ENCODE data around the gene AKR1E2. TPM values are rescaled to one million over a fixed set of nuclear protein-coding genes. Genes with fewer than 3 reads are reported as not detected.

Gene AKR1E2
- total and polyA plus RNA-seq, 10 of the 15 experiments (the other 5 are each of a cell fraction or from before 2014, with no cell fraction given): not detected

- ChIA-PET SMC1A (ENCODE audit: uncharacterized antibody, unreplicated experiment) (interaction anchor here (2.6 to 3.3 kb wide), 2 partner anchors 33 to 586 kb away, joined by 12 to 28 read pairs; no protein-coding TSS in a partner anchor), CTCF (interaction anchor here (0.7 to 5.6 kb wide), 8 partner anchors 10 to 586 kb away, joined by 3 to 56 read pairs (median 6); no protein-coding TSS in a partner anchor), RAD21 (ENCODE audit: unreplicated experiment) (interaction anchor here (3.8 kb wide), 1 partner anchor 587 kb away, joined by 18 read pairs; no protein-coding TSS in a partner anchor), POLR2A (interaction anchor here (0.5 kb wide), 1 partner anchor 580 kb away, joined by 3 read pairs; no protein-coding TSS in a partner anchor)
- FAIRE-seq (no peak), ATAC-seq (no peak), DNase-seq (ENCODE audit: low read depth, low spot score) (no peak)
- Histone ChIP-seq H3K9me3 (replicated peaks; ENCODE audit: control insufficient read depth, insufficient read depth, low read length) (no peaks in the 10 kb centered on the region), H3K9ac (ENCODE audit: control insufficient read depth, insufficient read depth, low read length) (no peak overlapping the region), H3K4me2 (ENCODE audit: control insufficient read depth, insufficient read depth) (no peak overlapping the region), H3K79me2 (ENCODE audit: control insufficient read depth, insufficient read depth, low read length) (no peaks in the 10 kb centered on the region), H3K4me3 (no peak overlapping the region), H3K36me3 (ENCODE audit: control insufficient read depth in 2 of 2, insufficient read depth in 2 of 2, low read length in 1 of 2) (no peaks in the 10 kb centered on the region), H4K20me1 (ENCODE audit: control insufficient read depth, insufficient read depth) (no peaks in the 10 kb centered on the region), H3K4me1 (ENCODE audit: control insufficient read depth, insufficient read depth, low read length) (no peaks in the 10 kb centered on the region; the same call in 1 of the 2 replicates), H3K27ac (ENCODE audit: control insufficient read depth, insufficient read depth) (no peak overlapping the region), H3K27me3 (replicated peaks in 1 of 2; ENCODE audit: control insufficient read depth in 2 of 2, insufficient read depth in 2 of 2, low read length in 1 of 2) (no peaks in the 10 kb centered on the region), H2AFZ (ENCODE audit: control insufficient read depth, low read depth, low read length) (no peak overlapping the region)
- WGBS (ENCODE audit: insufficient coverage, insufficient replicate concordance, low lambda C conversion rate, missing lambda C conversion rate): 53% methylated on average over 7 of the region's 7 CpGs
- intact Hi-C loops (cut with micrococcal nuclease; ENCODE audit: unreplicated experiment) (loop anchor here (2.0 to 10.0 kb wide), 6 partner anchors 135 to 775 kb away; partner anchors contain the start of gene AKR1C3), in situ Hi-C loops (cut with MboI) (loop anchor here (5.0 to 10.0 kb wide), 3 partner anchors 437 to 777 kb away; no protein-coding TSS in a partner anchor)
- BruUV-seq (replicated peaks): no TSS peak
- TF ChIP-seq, protein P1, sequence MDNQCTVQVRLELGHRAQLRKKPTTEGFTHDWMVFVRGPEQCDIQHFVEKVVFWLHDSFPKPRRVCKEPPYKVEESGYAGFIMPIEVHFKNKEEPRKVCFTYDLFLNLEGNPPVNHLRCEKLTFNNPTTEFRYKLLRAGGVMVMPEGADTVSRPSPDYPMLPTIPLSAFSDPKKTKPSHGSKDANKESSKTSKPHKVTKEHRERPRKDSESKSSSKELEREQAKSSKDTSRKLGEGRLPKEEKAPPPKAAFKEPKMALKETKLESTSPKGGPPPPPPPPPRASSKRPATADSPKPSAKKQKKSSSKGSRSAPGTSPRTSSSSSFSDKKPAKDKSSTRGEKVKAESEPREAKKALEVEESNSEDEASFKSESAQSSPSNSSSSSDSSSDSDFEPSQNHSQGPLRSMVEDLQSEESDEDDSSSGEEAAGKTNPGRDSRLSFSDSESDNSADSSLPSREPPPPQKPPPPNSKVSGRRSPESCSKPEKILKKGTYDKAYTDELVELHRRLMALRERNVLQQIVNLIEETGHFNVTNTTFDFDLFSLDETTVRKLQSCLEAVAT (IDR thresholded peaks at IDR 0.05): no peak
- TF ChIP-seq RAD51 (IDR thresholded peaks at IDR 0.05) (no peak), TARDBP (IDR thresholded peaks at IDR 0.05; ENCODE audit: borderline replicate concordance) (no peak), BMI1 (IDR thresholded peaks at IDR 0.05; ENCODE audit: borderline replicate concordance) (no peak)
These were observed 21.8 kb downstream of the AKR1E2 start for GRCh38 chr10:4847561-4848355.

All from GM12878 (cell line).